A172 (cell line): ENCODE measurements around the gene BNC2. TPM values are rescaled to one million over a fixed set of nuclear protein-coding genes. Genes with fewer than 3 reads are reported as not detected.

Experiments used
- DNase-seq: peaks from one replicate; pipeline ENCODE4 v3.0.0-alpha.2; 2015; ENCODE audit warnings: low spot score
- total RNA-seq: library from RNA; depleted of rRNA; stranded (reverse); fragments of >200 nt; shearing (Covaris generic); gene quantifications from 2 replicates; pipeline ENCODE4 v1.2.3, GENCODE V29; 2014

The BNC2 gene
- total RNA-seq, 1 experiment from 2014 or later: 9.9 TPM

DNA sequence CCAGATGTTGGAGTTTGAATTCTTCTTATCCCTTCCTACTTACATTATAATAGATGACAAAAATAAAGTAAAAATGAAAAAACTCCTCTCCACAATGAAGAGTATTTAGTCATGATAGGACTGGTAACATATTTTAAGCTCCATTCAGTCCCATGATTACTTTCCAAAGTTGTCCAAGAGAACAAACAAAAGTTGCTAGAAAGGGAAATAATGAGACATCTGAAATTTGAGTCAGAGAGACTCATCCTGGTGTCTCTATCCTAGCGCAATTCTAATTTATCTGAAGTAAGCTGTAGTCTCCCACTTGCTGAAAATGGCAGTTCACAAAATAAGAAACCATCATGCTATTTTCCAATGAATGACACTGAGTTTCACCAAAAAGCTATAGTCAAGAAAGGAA lies 152.2 kb downstream of the BNC2 start:
- no peak for DNase-seq

- DNase-seq: no peak
These were observed 153.9 kb downstream of the BNC2 start for GRCh38 chr9:16716601-16717000.

DNA sequence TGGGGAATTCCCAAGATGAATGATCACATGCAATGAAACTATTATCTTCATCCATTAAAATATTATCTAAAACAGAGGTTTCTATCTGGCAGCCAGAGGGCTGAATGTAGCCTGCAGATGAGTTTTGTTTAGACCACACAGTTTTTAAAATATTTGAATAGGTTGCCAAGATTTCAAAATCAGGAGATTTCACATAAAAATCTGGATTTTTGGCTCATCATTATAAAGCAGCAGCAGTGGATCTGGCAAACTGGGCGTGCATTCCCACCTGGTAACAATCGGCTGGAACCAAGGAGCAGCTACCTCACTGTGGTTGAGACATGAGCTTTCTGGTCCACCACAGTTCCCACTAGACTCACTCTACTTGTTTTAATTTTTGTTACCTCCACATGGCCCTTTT lies 155.1 kb downstream of the BNC2 start:
- no peak for DNase-seq

DNA sequence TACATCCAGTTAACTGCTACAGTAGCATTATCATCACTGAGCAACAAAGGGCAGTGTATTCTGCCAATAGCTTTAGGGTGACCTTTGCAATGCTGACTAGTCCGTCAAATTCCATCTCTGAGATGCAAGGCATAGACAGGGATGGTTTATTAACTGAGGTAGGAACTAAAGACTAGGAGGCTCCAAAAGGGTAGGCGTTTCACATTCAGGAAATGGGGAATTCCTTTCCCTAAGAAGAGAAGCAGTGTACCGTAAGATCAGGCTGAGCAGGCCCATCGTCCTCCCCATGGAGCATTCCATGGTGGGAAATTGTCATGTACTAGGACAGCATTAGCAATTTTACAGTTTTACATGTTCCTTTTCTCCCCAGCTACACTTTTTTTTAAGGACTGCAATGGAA lies 157.7 kb downstream of the BNC2 start:
- no peak for DNase-seq

DNA sequence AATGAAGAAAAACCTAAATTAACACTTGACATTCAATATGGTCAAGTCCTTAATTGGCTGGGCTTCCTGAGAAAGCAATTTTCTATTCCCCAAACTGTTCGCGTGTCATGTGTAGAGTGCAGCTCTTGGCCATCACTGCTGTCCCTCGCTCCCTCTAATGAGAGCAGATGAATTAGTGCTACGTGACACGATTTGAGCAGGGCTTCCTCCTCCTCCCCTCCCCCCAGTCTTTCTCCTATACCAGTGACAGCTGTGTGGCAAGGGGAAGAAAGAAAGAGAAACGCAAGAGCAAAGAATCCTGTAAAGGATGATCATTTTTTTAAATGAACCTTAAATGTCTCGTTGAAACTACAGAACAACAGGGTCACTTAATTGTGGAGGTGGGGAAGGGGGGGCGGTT lies 159.6 kb downstream of the BNC2 start:
- no peak for DNase-seq

- no peak for DNase-seq
These were observed 160.5 kb downstream of the BNC2 start for GRCh38 chr9:16709924-16710323.

- DNase-seq: peak; percentile 72
These were observed 161.6 kb downstream of the BNC2 start for GRCh38 chr9:16708656-16709435.

- DNase-seq: peak; percentile 95
These were observed 165.3 kb downstream of the BNC2 start for GRCh38 chr9:16705111-16705604.

- DNase-seq: no peak
These were observed 166.1 kb downstream of the BNC2 start for GRCh38 chr9:16704116-16705110.

GRCh38 chr9:16701347-16701746 lies 169.1 kb downstream of the BNC2 start:
- no peak for DNase-seq

GRCh38 chr9:16693616-16694015 lies 176.9 kb downstream of the BNC2 start:
- DNase-seq: no peak

DNA sequence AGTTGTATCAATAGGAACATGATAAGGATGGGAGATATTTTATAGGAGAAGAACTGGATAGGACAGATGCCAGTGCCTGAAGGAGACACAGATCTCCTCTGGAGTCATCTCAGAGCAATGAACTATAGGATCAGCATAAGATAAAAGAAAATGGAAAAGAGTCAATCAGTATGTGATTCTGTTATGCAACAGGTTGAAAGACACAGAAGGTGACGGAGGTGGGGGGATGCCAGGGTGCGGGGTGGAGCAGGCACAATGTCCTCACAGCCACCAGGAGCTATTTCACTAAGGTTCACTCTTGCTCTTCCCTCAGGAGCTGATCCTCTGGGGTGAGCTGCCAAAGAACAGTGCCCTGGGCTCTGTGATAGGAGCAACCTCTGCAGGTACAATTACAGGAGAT lies 179.8 kb downstream of the BNC2 start:
- no peak for DNase-seq

GRCh38 chr9:16690205-16690604 lies 180.3 kb downstream of the BNC2 start:
- no peak for DNase-seq

DNA sequence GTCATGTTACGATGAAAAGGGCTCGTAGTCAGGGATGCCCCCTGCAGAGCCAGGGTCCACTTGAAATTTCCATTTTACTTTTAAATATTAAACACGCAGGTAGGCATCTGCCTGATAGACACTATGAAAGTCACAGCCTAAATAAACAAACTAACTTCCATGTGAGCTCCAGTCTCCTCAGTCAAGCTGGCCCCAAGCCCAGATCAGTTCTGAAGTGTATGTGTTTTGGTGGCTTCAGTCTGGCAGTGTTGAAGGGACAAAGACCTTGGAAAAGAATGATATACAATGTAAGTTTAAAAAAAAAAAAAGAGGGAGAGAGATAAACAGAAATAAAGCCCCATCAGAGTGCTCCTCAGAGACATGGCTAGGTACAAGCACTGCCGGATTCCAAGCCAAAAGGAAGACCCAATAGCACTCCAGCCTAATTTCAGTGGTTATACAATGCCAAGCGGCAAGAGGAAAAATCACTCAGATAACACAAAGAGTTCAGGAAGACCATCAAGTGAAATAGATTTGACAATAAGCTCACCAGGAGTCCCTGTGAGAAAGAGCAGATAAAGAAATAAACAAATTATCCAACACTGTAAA lies 181.0 kb downstream of the BNC2 start:
- DNase-seq: peak; percentile 12

DNA sequence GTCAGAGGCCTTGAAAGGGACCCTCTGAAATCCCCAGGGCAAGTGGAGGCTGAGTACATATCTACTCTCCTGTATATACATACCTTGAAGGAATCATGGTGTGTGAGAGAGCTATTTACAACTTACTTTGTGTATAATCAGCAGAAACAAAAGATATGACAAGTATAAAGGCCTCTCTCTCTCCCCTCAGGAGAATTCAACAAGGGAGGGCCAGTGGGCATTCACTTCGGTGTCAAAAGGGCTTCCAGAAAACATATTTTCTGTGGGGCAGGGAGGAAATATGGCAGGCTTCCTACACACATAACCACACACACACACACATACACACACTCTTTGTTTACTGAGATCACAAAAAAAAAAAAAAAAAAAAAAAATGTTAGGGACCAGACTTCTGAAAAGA lies 181.7 kb downstream of the BNC2 start:
- no peak for DNase-seq

GRCh38 chr9:16687678-16688369 lies 182.6 kb downstream of the BNC2 start:
- no peak for DNase-seq

- DNase-seq: no peak
These were observed 187.1 kb downstream of the BNC2 start for GRCh38 chr9:16683326-16683725.

GRCh38 chr9:16682273-16682672 lies 188.2 kb downstream of the BNC2 start:
- no peak for DNase-seq

- DNase-seq: no peak
These were observed 188.8 kb downstream of the BNC2 start for GRCh38 chr9:16681652-16681987.

- DNase-seq: no peak
These were observed 189.4 kb downstream of the BNC2 start for GRCh38 chr9:16680975-16681651.

DNA sequence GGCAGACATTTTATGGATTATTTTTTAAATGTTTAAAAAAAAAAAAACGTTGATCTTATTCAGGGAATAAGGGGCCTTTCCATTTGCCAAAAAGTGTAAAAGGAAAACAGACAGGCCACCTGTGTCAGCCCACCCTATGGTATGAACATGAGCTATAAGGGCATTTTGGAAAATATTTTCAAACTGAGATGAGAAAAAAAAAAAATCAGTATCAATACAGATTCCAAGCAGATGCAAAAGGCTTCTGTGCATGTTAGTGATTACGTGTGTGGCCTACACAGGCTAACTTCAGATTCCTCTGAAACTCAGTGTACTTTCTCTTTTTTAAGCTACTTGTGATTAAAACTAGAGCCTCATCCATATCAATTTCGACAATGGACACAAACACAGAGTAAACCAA lies 189.9 kb downstream of the BNC2 start:
- no peak for DNase-seq
